H9 (cell line): ENCODE measurements around the gene DPY19L3. TPM values are rescaled to one million over a fixed set of nuclear protein-coding genes. Genes with fewer than 3 reads are reported as not detected.

Source experiments
- DNase-seq: peaks from one replicate; pipeline ENCODE4 v3.0.0-alpha.2; 2017
- H2AFZ ChIP-seq: one replicate; pipeline ENCODE4 v1.6.1; 2013; ENCODE audit warnings: mild to moderate bottlenecking, low read length, control low read depth, moderate library complexity
- H2AK5ac ChIP-seq: 2 replicates; pipeline ENCODE4 v1.6.1; 2013; ENCODE audit warnings: low read length, control low read depth, mixed read lengths; ENCODE audit not compliant: insufficient read length
- H2BK120ac ChIP-seq: one replicate; pipeline ENCODE4 v1.6.1; 2013; ENCODE audit warnings: low read depth, mild to moderate bottlenecking, low read length, control low read depth, inconsistent platforms; ENCODE audit not compliant: poor library complexity, severe bottlenecking
- H2BK12ac ChIP-seq: 2 replicates; pipeline ENCODE4 v1.6.1; 2013; ENCODE audit warnings: low read length, control low read depth, mixed read lengths, low read depth; ENCODE audit not compliant: insufficient read length
- H2BK15ac ChIP-seq: 2 replicates; pipeline ENCODE4 v1.6.1; 2013; ENCODE audit warnings: low read depth, low read length, control low read depth
- H2BK20ac ChIP-seq: one replicate; pipeline ENCODE4 v1.6.1; 2013; ENCODE audit warnings: low read depth, mild to moderate bottlenecking, low read length, control low read depth, inconsistent platforms; ENCODE audit not compliant: poor library complexity, severe bottlenecking
- H2BK5ac ChIP-seq: 2 replicates; pipeline ENCODE4 v1.6.1; 2013; ENCODE audit warnings: low read length, control low read depth, mixed read lengths; ENCODE audit not compliant: insufficient read length
- H3K14ac ChIP-seq: 2 replicates; pipeline ENCODE4 v1.6.1; 2013; ENCODE audit warnings: low read length, control low read depth; ENCODE audit not compliant: insufficient read depth
- H3K18ac ChIP-seq: 2 replicates; pipeline ENCODE4 v1.6.1; 2013; ENCODE audit warnings: low read depth, mild to moderate bottlenecking, mixed read lengths, low read length, control low read depth; ENCODE audit not compliant: insufficient read length
- H3K23ac ChIP-seq: 2 replicates; pipeline ENCODE4 v1.6.1; 2013; ENCODE audit warnings: low read length, control low read depth, mixed read lengths, low read depth; ENCODE audit not compliant: insufficient read length
- H3K23me2 ChIP-seq: 2 replicates; pipeline ENCODE4 v1.6.1; 2013; ENCODE audit warnings: low read depth, mild to moderate bottlenecking, mixed read lengths, low read length, control low read depth; ENCODE audit not compliant: insufficient read length, poor library complexity, severe bottlenecking
- H3K27ac ChIP-seq: 2 replicates; pipeline ENCODE4 v1.5.1; 2013; ENCODE audit warnings: low read length, control low read depth, mixed read lengths, low read depth; ENCODE audit not compliant: insufficient read length
- H3K27me3 ChIP-seq: 2 replicates; pipeline ENCODE4 v1.6.1; 2013; ENCODE audit warnings: low read length, control low read depth, inconsistent platforms; ENCODE audit not compliant: insufficient read depth
- H3K4ac ChIP-seq: 2 replicates; pipeline ENCODE4 v1.6.1; 2013; ENCODE audit warnings: low read depth, mild to moderate bottlenecking, control low read depth, inconsistent platforms, low read length, moderate library complexity
- H3K4me1 ChIP-seq: 2 replicates; pipeline ENCODE4 v1.6.1; 2013; ENCODE audit warnings: low read length, control low read depth, inconsistent platforms; ENCODE audit not compliant: insufficient read depth
- H3K4me2 ChIP-seq: 2 replicates; pipeline ENCODE4 v1.6.1; 2013; ENCODE audit warnings: low read length, control low read depth, mixed read lengths; ENCODE audit not compliant: insufficient read length, insufficient read depth
- H3K56ac ChIP-seq: 2 replicates; pipeline ENCODE4 v1.6.1; 2013; ENCODE audit warnings: low read depth, mild to moderate bottlenecking, mixed read lengths, low read length, control low read depth; ENCODE audit not compliant: insufficient read length
- H3K79me1 ChIP-seq: 2 replicates; pipeline ENCODE4 v1.6.1; 2013; ENCODE audit warnings: low read depth, mild to moderate bottlenecking, moderate library complexity, low read length, control low read depth, inconsistent platforms; ENCODE audit not compliant: insufficient read depth, poor library complexity, severe bottlenecking
- H3K79me2 ChIP-seq: 2 replicates; pipeline ENCODE4 v1.6.1; 2013; ENCODE audit warnings: low read length, control low read depth, inconsistent platforms; ENCODE audit not compliant: insufficient read depth
- H3K9ac ChIP-seq: 2 replicates; pipeline ENCODE4 v1.6.1; 2013; ENCODE audit warnings: low read length, control low read depth, mixed read lengths; ENCODE audit not compliant: insufficient read length; ENCODE audit errors: extremely low read depth
- H3K9me3 ChIP-seq: one replicate; pipeline ENCODE4 v1.6.1; 2013; ENCODE audit warnings: low read depth, low read length, inconsistent platforms; ENCODE audit not compliant: control insufficient read depth
- H3T11ph ChIP-seq: one replicate; pipeline ENCODE4 v1.6.1; 2013; ENCODE audit warnings: mild to moderate bottlenecking, low read length, control low read depth, inconsistent platforms
- H4K20me1 ChIP-seq: one replicate; pipeline ENCODE4 v1.6.1; 2013; ENCODE audit not compliant: control insufficient read depth, insufficient read length, insufficient read depth
- H4K5ac ChIP-seq: 2 replicates; pipeline ENCODE4 v1.6.1; 2013; ENCODE audit warnings: low read depth, mild to moderate bottlenecking, mixed read lengths, low read length, control low read depth; ENCODE audit not compliant: insufficient read length
- H4K8ac ChIP-seq: replicated peaks from 2 replicates; pipeline ENCODE4 v1.6.1; 2013; ENCODE audit warnings: low read length, control low read depth, mixed read lengths, low read depth; ENCODE audit not compliant: insufficient read length
- H4K91ac ChIP-seq: 2 replicates; pipeline ENCODE4 v1.6.1; 2013; ENCODE audit warnings: low read depth, mild to moderate bottlenecking, moderate library complexity, mixed read lengths, low read length, control low read depth; ENCODE audit not compliant: insufficient read length
- H3K27ac Mint-ChIP-seq, 3 experiments: 2 replicates in 2 of 3; 3 replicates in 1 of 3; pipeline ENCODE4 v1.8.0; 2020 to 2021; ENCODE audit warnings: mixed read lengths in 3 of 3, mild to moderate bottlenecking in 1 of 3, moderate library complexity in 1 of 3
- H3K27me3 Mint-ChIP-seq: 2 replicates; pipeline ENCODE4 v1.8.0; 2021; ENCODE audit warnings: low read depth, mild to moderate bottlenecking, moderate library complexity, mixed read lengths
- H3K36me3 Mint-ChIP-seq, 3 experiments: 2 replicates in 2 of 3; 3 replicates in 1 of 3; pipeline ENCODE4 v1.8.0; 2020 to 2021; ENCODE audit warnings: low read depth in 3 of 3, mixed read lengths in 3 of 3; ENCODE audit not compliant: insufficient read depth in 1 of 3
- H3K4me1 Mint-ChIP-seq, 2 experiments: 2 replicates each; pipeline ENCODE4 v1.8.0; 2020; ENCODE audit warnings: mixed read lengths in 2 of 2
- H3K4me3 Mint-ChIP-seq, 2 experiments: 2 replicates in 1 of 2; 3 replicates in 1 of 2; pipeline ENCODE4 v1.8.0; 2020 to 2021; ENCODE audit warnings: mild to moderate bottlenecking in 2 of 2, mixed read lengths in 2 of 2, moderate library complexity in 1 of 2
- H3K9me3 Mint-ChIP-seq, 2 experiments: 2 replicates in 1 of 2; 3 replicates in 1 of 2; pipeline ENCODE4 v1.8.0; 2020; ENCODE audit warnings: mild to moderate bottlenecking in 2 of 2, mixed read lengths in 2 of 2, moderate library complexity in 1 of 2
- WGBS: extraction: QIAGEN DNeasy Blood & Tissue Kit; methylation state at CpG from one replicate; pipeline ENCODE4 v1.1.7; 2013; ENCODE audit warnings: missing lambda C conversion rate, low lambda C conversion rate, mixed read lengths; ENCODE audit not compliant: insufficient read length; ENCODE audit errors: extremely low coverage; 5-methylcytosine and 5-hydroxymethylcytosine counted together
- total RNA-seq: library from RNA; stranded (reverse); gene quantifications from 2 replicates; pipeline ENCODE4 v1.2.1, GENCODE V29; 2021
- TF ChIP-seq, protein P1 (sequence below): fragments of 200-600 bp; sonication (generic); conservative IDR thresholded peaks from 3 replicates; pipeline ENCODE4 v1.8.0; 2021; ENCODE audit warnings: antibody characterized with exemption, mild to moderate bottlenecking

DPY19L3 gene
- total RNA-seq, 1 experiment from 2014 or later = 54.5 TPM

DNA sequence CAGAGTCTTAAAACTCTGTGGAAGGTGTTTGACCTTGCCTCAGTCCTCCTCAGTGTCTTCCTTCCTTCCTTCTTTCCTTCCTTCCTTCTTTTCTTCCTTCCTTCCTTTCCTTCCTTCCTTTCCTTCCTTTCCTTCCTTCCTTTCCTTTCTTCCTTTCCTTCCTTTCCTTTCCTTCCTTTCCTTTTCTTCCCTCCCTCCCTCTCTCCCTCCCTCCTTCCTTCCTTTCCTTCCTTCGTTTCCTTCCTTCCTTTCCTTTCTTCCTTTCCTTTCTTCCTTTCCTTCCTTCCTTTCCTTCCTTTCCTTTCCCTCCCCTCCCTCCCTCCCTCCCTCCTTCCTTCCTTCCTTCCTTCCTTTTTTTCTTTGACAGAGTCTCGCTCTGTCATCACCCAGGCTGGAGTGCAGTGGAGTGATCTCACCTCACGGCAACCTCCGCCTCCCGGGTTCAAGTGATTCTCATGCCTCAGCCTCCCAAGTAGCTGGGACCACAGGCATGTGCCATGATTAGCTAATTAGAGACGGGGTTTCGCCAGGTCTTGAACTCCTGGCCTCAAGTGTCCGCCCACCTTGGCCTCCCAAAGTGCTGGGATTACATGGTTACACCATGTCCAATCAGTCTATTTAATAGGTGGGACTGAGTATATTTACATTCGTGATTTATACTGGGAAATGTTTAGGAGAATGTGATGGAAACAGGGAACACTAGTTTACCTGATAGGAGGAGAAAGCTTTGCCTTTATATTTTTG, 43.8 kb upstream of the DPY19L3 start:
- Mint-ChIP-seq H3K27ac (no peak overlapping the region), H3K9me3 (no peaks in the 10 kb centered on the region; a peak in 1 of 5 replicates), H3K36me3 (peaks cover 16 to 76% (median 56%) of the 10 kb centered on the region in 3 experiments; a peak in 6 of 7 replicates), H3K27me3 (no peaks in the 10 kb centered on the region), H3K4me3 (no peak overlapping the region), H3K4me1 (peaks cover 0 to under 1% of the 10 kb centered on the region in 2 experiments; a peak in 1 of 4 replicates)
- H2BK15ac ChIP-seq = no peak overlapping the region
- H2BK120ac ChIP-seq = no peak overlapping the region
- H3K4me1 ChIP-seq = no peaks in the 10 kb centered on the region
- H3T11ph ChIP-seq = no peak overlapping the region
- H3K27me3 ChIP-seq = no peaks in the 10 kb centered on the region
- H3K79me1 ChIP-seq = no peaks in the 10 kb centered on the region
- no peaks in the 10 kb centered on the region for H3K79me2 ChIP-seq
- H3K14ac ChIP-seq = no peak overlapping the region
- WGBS = no CpG with 5 or more reads among the region's 9 CpGs
- H4K8ac ChIP-seq = no peak overlapping the region
- no peak overlapping the region for H2BK12ac ChIP-seq
- H2BK20ac ChIP-seq = no peak overlapping the region
- no peak overlapping the region for H2BK5ac ChIP-seq
- H3K23me2 ChIP-seq = no peaks in the 10 kb centered on the region
- TF ChIP-seq, protein P1, sequence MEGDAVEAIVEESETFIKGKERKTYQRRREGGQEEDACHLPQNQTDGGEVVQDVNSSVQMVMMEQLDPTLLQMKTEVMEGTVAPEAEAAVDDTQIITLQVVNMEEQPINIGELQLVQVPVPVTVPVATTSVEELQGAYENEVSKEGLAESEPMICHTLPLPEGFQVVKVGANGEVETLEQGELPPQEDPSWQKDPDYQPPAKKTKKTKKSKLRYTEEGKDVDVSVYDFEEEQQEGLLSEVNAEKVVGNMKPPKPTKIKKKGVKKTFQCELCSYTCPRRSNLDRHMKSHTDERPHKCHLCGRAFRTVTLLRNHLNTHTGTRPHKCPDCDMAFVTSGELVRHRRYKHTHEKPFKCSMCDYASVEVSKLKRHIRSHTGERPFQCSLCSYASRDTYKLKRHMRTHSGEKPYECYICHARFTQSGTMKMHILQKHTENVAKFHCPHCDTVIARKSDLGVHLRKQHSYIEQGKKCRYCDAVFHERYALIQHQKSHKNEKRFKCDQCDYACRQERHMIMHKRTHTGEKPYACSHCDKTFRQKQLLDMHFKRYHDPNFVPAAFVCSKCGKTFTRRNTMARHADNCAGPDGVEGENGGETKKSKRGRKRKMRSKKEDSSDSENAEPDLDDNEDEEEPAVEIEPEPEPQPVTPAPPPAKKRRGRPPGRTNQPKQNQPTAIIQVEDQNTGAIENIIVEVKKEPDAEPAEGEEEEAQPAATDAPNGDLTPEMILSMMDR = no peak
- H4K91ac ChIP-seq = no peak overlapping the region
- no peak overlapping the region for H3K56ac ChIP-seq
- no peak overlapping the region for H3K9ac ChIP-seq
- H2AFZ ChIP-seq = no peak overlapping the region
- H3K27ac ChIP-seq = no peak overlapping the region
- H3K9me3 ChIP-seq = no peaks in the 10 kb centered on the region
- no peak overlapping the region for H3K23ac ChIP-seq
- DNase-seq = no peak
- H3K18ac ChIP-seq = no peak overlapping the region
- no peak overlapping the region for H3K4me2 ChIP-seq
- H4K20me1 ChIP-seq = no peaks in the 10 kb centered on the region
- no peak overlapping the region for H2AK5ac ChIP-seq
- H3K4ac ChIP-seq = no peak overlapping the region
- H4K5ac ChIP-seq = no peak overlapping the region
